Measurements from ENCODE around the gene BLACAT1.
A peak's percentile ranks its signal among the peaks of the same experiment; 100 is the strongest.

The BLACAT1 gene

DNA sequence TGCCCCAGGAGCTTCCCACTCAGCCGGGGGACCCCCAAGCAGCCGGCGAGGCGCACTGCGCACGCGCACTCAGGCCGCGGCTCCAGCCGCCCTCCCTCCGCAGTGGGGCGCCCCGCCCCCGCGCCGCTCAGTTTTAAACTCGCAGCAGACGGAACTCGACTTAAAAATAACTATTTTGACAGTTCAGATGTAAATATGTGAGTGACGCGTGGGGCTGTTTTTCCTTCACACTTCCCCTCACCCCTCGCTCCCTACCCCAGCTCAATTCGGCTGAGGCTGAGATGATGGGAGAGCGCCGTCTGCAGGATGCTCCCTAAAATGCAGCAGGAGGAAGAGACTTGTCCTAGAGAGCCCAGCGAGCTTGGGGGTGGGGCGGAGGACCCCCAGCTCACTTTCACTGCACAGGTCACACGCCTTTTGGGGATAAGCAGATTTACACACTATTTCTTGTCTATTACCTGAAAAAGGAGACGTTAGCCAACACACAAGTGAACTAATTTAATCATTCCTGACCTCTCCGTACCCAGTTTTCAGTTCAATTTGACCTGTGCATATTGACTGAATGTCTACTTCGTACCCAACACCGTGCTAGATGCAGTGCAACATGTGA lies 25.0 kb downstream of the BLACAT1 start:
- no peak for DNase-seq (ENCODE audit: low read depth, low spot score)
- TF ChIP-seq, protein P1, sequence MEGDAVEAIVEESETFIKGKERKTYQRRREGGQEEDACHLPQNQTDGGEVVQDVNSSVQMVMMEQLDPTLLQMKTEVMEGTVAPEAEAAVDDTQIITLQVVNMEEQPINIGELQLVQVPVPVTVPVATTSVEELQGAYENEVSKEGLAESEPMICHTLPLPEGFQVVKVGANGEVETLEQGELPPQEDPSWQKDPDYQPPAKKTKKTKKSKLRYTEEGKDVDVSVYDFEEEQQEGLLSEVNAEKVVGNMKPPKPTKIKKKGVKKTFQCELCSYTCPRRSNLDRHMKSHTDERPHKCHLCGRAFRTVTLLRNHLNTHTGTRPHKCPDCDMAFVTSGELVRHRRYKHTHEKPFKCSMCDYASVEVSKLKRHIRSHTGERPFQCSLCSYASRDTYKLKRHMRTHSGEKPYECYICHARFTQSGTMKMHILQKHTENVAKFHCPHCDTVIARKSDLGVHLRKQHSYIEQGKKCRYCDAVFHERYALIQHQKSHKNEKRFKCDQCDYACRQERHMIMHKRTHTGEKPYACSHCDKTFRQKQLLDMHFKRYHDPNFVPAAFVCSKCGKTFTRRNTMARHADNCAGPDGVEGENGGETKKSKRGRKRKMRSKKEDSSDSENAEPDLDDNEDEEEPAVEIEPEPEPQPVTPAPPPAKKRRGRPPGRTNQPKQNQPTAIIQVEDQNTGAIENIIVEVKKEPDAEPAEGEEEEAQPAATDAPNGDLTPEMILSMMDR (IDR thresholded peaks at IDR 0.05; ENCODE audit: insufficient read depth, low read length, missing control alignments): peak; percentile 82
- ChIA-PET CTCF (interaction anchor here (0.7 to 6.8 kb wide), 40 partner anchors 10 to 202 kb away, joined by 3 to 62 read pairs (median 4); partner anchors contain the start of genes ELK4 and LEMD1), POLR2A (no interaction called here)
- H3K4me3 ChIP-seq (ENCODE audit: low read depth, low read length): peak overlapping the region; percentile 56

- DNase-seq (ENCODE audit: low read depth, low spot score): no peak
- TF ChIP-seq, protein P1 (IDR thresholded peaks at IDR 0.05; ENCODE audit: insufficient read depth, low read length, missing control alignments): no peak
- peak overlapping the region; percentile 56 for H3K4me3 ChIP-seq (ENCODE audit: low read depth, low read length)
- CTCF ChIA-PET: interaction anchor here (0.7 to 6.8 kb wide), 40 partner anchors 9 to 203 kb away, joined by 3 to 62 read pairs (median 4); partner anchors contain the start of genes ELK4 and LEMD1
- POLR2A ChIA-PET: no interaction called here
Observed at GRCh38 chr1:205429762-205430695, 25.8 kb downstream of the BLACAT1 start.

DNA sequence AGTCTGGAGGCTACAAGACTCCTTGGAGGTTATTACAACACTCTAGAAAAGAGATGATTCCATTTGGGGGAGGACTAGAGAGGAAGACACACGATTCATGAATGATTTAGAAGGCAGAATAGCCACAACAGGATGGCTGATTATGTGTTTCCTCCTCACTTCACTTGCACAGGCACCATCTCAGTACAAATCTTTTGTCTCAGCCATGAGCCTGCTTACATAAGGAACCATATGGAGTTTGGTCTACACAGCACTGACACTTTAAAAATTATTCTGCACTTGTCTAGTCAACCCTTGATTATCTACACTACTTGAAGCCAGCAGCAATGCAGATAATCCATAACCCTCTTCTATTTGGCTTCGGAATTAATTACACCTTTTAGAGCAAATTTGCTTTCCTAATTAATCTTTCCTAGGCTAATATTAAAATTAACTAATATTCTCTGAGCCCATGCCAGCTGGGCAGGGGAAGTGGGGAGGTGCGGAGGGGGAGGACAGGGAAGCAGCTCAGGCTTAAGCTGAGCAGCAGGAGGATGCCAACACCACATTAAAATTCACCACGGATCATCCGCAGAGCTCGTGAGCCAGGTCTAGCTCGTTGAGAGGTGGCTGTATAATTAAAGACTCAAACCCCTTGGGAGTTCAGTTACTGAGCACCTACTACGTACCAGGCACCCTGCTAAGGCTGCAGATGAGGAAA lies 30.8 kb downstream of the BLACAT1 start:
- ChIA-PET CTCF (interaction anchor here (0.7 to 3.8 kb wide), 10 partner anchors 7 to 104 kb away, joined by 3 to 21 read pairs (median 4); no protein-coding TSS in a partner anchor), POLR2A (no interaction called here)
- no peak overlapping the region for H3K4me3 ChIP-seq (ENCODE audit: low read depth, low read length)
- TF ChIP-seq, protein P1 (IDR thresholded peaks at IDR 0.05; ENCODE audit: insufficient read depth, low read length, missing control alignments): no peak
- DNase-seq (ENCODE audit: low read depth, low spot score): no peak

DNA sequence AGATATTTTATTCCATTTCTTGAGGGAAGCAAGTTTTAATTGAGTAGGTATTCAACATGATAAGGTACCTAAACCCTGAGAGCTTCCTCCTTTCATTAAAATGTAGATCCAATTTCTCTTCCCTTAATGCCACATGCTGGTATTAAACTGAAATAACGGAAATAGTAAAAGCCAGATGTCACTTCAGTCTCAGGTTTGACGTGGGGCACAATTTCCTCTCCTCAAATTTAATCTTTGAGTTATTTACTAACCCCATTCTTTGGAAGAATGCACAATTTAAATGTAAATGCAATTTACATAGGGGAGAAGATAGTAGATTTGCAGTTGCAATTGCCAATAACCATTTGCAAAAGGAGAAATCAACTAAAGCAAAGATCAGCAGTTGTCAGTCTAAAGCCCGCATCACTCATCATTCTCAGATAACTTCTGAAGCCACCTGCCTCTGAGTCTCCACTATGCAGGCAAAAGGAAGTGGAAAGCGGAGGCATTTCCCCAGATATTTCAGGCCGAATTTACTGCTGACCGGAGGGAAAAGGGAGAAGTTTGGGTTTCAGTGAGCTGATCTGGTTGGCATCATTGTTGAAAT lies 31.9 kb downstream of the BLACAT1 start:
- H3K4me3 ChIP-seq (ENCODE audit: low read depth, low read length): no peak overlapping the region
- DNase-seq (ENCODE audit: low read depth, low spot score): no peak
- CTCF ChIA-PET: interaction anchor here (0.9 to 3.6 kb wide), 9 partner anchors 10 to 167 kb away, joined by 3 to 21 read pairs (median 4); no protein-coding TSS in a partner anchor
- POLR2A ChIA-PET: no interaction called here
- TF ChIP-seq, protein P1 (IDR thresholded peaks at IDR 0.05; ENCODE audit: insufficient read depth, low read length, missing control alignments): no peak

GRCh38 chr1:205422993-205423642 lies 32.7 kb downstream of the BLACAT1 start:
- DNase-seq (ENCODE audit: low read depth, low spot score): no peak
- no peak overlapping the region for H3K4me3 ChIP-seq (ENCODE audit: low read depth, low read length)
- ChIA-PET POLR2A (no interaction called here), CTCF (interaction anchor here (0.9 to 4.4 kb wide), 8 partner anchors 8 to 168 kb away, joined by 3 to 37 read pairs (median 4); no protein-coding TSS in a partner anchor)
- TF ChIP-seq, protein P1 (IDR thresholded peaks at IDR 0.05; ENCODE audit: insufficient read depth, low read length, missing control alignments): no peak

Data from AG04449 (cell line).